GM04504 (cell line): Measurements from ENCODE around the gene FAM118B.
"Not testable (repeated sequence)": the region's sequence is repeated elsewhere in the genome, so short reads cannot be mapped to it uniquely, and the experiment has no call there.

ENCODE experiments used
- DNase-seq: peaks from one replicate; pipeline ENCODE4 v3.0.0-alpha.2; 2012; ENCODE audit warnings: low read depth

Gene FAM118B

GRCh38 chr11:126217491-126217890 lies 5.9 kb downstream of the FAM118B start:
- no peak for DNase-seq

- no peak for DNase-seq
Measured at GRCh38 chr11:126219547-126219946, 8.0 kb downstream of the FAM118B start.

DNA sequence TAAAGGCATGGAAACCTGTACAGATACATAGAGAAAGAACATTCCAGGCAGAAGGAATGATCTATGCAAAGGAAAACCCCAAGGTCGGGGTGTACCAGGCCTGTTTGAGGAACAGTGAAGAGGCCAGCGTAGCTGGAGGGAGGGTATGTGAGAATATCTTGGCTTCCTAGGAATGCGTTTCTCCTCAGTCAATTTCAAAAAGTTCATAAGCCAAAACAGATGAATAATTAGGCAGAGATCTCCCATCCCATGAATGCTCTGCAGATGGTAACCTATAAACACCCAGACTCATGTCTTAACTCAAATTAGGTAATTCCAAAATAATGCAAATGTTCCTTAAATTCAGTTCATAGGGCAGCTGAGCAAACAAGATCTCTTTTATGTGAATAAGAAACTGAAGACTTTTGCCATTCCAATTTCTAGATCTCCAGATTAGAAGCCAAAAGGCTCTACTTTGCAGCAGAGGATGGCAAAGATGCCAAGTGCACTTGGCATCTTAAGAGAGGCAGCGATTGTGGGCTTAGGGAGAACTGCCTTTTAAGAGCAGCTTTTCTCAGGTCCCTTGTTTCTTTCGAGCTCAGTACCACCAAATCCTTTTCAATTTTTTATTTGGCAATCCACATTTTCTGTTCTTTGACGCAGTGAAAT lies 13.2 kb downstream of the FAM118B start:
- DNase-seq, result no peak

DNA sequence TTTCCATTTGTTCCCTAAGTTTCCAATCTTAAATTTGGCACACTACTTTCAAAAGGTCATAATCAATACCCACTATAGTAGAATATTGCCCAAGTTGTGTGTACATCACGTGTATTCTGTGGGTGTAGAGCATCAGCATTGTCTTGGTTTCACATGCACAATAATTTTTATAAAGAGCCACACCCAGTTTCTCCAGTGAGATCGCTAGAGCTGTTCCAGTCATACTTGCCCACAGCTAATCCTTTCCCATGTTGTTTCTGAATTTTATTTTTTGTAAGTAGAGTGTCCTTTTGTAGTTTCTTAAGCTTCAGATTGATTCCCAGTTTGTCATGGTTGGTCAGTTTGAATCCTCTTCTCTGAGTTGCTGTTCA lies 13.7 kb downstream of the FAM118B start:
- no peak for DNase-seq

- no peak for DNase-seq
Measured at GRCh38 chr11:126226334-126227084, 14.9 kb downstream of the FAM118B start.

DNA sequence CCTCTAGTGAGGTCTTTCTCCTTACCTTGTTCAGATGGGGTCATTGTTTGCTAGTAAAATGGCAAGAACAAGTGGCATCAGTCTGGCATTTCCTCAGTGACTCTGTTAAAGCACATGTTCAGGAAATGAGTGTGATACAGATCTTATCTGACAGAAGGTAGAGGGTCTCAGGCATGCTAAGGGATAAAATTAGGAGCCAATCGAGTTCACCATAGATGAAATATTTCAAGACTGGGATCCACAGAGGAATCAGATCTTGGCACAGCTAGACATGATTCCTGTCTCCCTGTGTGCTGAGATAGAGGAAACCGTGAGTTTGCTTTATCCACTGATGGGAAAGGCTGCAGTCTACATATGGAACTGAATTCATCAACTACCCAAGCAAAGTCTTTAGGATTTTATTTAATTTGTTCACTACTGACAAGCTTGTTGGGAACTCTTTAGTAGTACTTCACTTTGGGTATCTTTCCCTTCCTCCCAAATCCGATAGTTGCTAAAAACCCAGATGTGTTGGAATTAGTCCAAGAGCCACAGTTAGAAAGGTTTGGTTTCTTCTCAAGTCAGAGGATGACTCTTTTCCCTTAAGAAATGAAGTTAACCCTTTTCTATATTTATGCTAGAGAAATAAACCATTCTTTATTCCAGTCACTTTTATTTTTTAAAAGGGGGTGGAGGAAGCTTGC lies 18.4 kb downstream of the FAM118B start:
- DNase-seq, result no peak

DNA sequence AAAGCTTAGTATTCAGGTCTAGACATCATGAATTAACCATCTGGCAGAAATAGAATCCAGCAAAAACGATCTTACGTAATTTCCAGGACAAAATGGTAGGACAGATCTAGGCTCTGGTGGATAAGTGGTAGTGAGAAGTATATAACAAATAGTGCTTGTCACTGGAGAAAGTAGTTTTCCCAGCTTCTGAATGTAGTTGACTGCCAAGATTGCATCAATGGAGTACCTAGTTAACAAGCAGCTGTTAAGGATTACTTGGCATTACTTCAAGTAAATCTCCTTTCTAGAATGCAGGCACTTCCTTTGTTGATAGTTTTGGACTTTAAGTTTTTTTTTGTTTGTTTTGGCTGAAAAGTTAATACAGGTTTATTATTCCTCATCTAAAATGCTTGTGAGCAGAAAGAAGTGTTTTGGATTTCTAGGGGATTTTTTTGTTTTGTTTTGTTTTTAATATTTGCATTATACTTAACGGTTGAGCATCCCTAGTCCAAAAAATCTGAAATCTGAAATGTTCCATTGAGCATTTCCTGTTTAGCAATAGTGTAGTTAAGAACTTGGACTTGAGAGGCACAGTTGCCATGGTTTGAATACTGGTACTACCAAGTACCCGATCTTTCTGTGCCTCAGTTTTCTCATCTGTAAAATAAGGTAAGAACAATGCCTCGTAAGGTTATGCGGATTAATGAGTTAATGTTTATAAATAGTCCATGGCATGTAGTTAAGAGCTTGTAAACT lies 20.3 kb downstream of the FAM118B start:
- DNase-seq, result no peak

- no peak for DNase-seq
Measured at GRCh38 chr11:126232683-126233082, 21.1 kb downstream of the FAM118B start.

DNA sequence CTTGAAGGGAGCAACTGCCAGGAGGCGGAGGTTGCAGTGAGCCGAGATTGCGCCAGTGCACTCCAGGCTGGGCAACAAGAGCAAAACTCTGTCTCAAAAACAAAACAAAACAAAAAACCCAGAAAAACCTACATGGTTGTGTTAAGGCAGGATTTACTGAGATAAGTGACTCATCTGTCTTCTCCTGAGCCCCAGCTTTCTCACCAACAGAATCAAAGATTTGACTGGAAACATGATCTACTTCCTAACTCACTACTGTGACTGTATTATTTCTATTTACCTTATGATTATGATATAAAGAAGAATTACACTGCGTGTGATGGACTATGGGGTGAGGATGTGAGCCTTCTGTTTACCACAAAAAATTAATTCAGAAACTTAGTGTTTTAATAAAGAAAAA lies 21.8 kb downstream of the FAM118B start:
- DNase-seq, result no peak

GRCh38 chr11:126246636-126247035 lies 35.1 kb downstream of the FAM118B start:
- DNase-seq, result no peak

DNA sequence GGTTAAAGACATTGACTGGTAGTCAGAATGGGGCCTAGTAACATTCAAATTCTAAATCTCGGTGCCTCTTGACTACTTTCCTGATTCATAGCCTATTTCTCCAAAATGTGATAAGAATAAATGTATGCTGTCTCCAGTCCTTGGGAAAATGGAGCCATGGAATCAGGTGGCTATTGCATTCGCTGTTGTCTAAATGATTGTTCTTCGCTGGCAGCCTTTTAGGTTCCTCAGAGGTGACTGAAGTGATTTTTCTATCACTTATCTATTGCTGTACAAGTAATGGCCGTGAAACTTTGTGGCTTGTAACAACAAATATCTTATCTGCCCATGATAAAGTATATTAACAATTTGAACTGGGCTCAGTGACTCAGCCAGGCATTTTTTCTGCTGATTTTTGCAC lies 41.7 kb downstream of the FAM118B start:
- DNase-seq, result no peak

GRCh38 chr11:126254819-126255218 lies 43.2 kb downstream of the FAM118B start:
- DNase-seq, result no peak

- DNase-seq, result not testable (repeated sequence)
Measured at GRCh38 chr11:126255507-126255906, 43.9 kb downstream of the FAM118B start.

DNA sequence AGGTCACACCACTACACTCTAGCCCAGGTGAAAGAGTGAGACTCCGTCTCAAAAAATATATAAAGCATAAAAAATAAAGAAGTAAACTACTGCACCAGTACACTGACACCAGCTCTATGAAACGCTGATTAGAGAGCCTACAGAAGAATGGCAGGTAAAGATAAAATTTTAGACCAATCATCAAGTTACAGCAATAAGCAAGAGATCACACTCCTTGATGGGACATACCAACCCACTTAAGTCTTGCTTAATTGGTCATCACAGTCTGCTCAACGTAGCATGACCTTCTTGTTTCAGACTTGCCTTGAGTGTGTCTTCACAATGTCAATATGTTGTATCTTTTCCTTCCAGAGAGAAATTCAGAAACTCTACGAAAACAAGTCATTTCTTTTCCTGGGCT lies 44.6 kb downstream of the FAM118B start:
- DNase-seq, result no peak

DNA sequence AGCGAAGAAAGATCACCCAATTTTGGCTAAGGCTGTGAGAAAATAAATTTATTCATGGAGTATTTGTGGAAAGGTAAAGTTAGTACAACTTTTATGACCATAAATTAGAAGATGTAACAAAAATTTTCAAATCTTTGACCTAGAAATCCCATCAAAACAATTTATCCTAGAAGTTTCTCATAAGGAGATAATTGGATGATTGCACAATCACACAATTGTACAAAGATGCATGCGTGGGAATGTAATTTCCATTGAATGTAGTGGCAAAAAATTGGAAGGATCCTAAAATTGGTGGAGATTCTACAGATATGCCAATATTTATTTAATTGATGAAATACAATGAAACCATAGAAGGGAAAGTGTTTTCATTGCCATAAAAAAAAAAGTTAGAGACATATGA lies 45.6 kb downstream of the FAM118B start:
- DNase-seq, result no peak

- DNase-seq, result peak; percentile 24
Measured at GRCh38 chr11:126257764-126258163, 46.2 kb downstream of the FAM118B start.

DNA sequence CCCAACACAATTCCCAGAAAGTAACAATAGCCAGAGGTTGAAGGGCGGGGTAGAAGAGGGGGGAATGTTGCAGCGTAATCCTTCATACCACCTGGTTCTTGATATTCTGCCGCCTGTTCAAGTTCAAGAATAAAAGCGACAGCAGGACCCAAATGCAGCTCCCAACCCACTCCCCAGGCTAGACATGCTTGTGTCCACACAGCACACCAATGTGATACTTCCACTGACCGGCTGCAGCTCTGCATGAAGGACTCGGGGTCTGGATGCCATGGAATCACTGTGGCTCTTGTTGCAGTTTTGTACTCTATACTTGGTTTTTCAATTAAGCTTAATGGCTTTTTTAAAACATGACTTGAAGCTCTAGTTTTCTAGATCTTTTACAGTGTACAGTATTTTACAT lies 50.6 kb downstream of the FAM118B start:
- DNase-seq, result no peak

DNA sequence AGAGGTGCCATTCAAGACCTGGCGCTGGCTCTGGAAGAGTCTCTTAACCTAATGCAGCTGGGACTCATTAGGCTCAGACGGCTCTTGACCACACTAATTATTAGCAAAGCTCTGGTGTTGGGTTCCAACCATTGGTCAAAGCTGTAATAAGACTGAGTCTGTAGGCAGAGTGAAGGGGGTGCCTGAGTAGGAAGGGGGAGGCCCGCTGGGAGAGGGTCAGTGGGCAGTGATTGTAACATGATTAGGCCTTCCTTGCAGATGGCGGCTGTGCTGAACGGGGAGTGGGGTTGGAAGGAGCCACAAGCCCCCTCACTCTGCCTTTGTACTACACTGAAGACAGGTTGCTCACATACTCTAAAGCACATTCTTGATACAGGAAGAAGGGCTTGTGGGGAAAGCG lies 51.9 kb downstream of the FAM118B start:
- DNase-seq, result no peak

GRCh38 chr11:126265811-126266210 lies 54.2 kb downstream of the FAM118B start:
- DNase-seq, result no peak

DNA sequence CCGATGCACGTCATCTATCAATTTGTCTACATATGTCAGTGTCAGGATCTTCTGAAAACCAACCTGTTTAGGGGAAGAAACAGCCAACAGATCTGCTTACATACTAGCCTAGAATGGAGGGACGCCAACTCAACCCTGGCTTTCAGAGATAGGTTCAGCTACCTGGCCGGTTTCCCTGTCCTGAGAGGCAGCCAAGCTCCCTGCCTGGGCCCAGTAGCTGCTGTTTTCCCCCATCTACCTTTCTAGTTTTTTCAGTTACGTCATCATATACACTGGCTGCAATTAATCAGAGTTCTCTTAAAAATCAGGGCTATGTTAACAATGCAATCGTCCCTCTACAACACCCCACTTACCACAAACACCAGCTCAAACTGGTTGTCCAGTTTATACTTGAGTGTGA lies 56.1 kb downstream of the FAM118B start:
- no peak for DNase-seq

DNA sequence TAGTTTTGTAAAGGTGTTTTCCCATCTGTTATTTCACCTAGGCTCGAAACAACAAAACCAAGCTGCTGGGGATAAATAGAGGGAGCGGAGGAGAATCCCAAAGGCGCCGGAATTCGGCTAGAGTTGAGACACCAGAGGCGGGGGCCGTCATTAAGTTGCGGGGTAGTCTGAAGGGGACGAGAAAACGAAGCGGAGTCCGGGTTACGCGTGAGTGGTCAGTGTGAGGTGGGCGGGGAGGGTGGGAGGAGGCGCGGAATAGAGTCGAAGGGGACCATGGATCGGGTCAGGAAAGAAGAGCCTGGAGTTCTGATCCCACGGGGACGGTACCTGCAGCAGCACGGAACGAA lies 56.8 kb downstream of the FAM118B start:
- DNase-seq, result no peak

DNA sequence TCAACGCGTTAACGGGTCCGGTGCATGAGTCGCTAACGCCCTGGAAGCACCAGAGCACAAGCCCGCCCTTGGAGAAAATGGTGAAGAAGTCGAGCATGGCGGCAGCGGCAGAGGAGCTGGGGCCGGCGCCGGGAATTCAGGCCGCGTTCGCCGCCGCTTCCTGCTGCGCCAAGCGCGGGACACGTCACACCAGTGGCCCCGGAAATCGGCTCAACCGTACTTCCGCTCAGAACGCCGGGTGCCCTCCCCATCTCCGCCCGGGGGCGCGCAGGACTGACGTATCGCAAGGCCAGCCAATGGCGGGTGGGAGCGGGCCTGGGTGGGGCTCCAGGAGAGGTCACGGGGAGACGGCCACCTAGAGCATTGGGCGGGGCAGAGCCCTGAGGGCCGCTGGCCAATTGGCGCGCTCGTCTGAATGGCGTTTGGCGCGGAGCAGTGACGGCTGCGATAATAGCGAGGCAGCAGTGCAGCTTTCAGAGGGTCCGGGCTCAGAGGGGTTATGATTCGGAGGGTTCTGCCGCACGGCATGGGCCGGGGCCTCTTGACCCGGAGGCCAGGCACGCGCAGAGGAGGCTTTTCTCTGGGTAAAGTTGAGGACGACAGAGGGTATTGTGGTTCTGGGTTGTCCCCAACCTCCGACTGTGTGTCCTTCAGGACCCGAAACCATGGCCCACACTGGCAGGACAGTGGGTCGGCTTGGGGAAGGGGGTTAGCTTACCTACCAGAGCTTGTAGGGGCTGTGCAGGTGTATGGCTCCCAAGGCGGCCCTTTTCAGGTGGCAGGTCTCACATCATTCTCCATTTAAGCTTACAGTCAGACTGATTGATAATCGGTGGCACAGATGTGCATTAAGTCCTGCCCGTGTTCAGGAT lies 57.4 kb downstream of the FAM118B start, which contains the start of the genes FOXRED1 and SRPRA:
Gene FOXRED1, plus strand, starts transcription at position 447 of the 872 bp plus-strand sequence. Its CDS starts 53 bp downstream, at position 500.
Gene SRPRA, minus strand, starts transcription at position 188 of the 872 bp plus-strand sequence. Its CDS starts 91 bp downstream, at position 97.
- DNase-seq, result peak; percentile 98
